Ammon's horn (tissue), 1 donor: ENCODE results near the gene WDR19.
A peak's percentile ranks its signal among the peaks of the same experiment; 100 is the strongest.

Experiments
- DNase-seq: peaks from one replicate; pipeline ENCODE4 v3.0.0-alpha.2; 2016; ENCODE audit warnings: low spot score

WDR19 gene

GRCh38 chr4:39303871-39304270 is 121.5 kb downstream of the WDR19 start:
- no peak for DNase-seq

GRCh38 chr4:39304651-39305050 is 122.3 kb downstream of the WDR19 start:
- no peak for DNase-seq

- no peak for DNase-seq
Observed at GRCh38 chr4:39305912-39306677, 123.8 kb downstream of the WDR19 start.

GRCh38 chr4:39308611-39309010 is 126.3 kb downstream of the WDR19 start:
- no peak for DNase-seq

- no peak for DNase-seq
Observed at GRCh38 chr4:39312816-39313215, 130.5 kb downstream of the WDR19 start.

- no peak for DNase-seq
Observed at GRCh38 chr4:39319676-39320075, 137.3 kb downstream of the WDR19 start.

GRCh38 chr4:39320381-39321115 is 138.2 kb downstream of the WDR19 start:
- DNase-seq: no peak

- no peak for DNase-seq
Observed at GRCh38 chr4:39323821-39324220, 141.5 kb downstream of the WDR19 start.

- peak; percentile 49 for DNase-seq
Observed at GRCh38 chr4:39324446-39324845, 142.1 kb downstream of the WDR19 start.

- DNase-seq: no peak
Observed at GRCh38 chr4:39324897-39325613, 142.7 kb downstream of the WDR19 start.

GRCh38 chr4:39326468-39326977 is 144.2 kb downstream of the WDR19 start:
- no peak for DNase-seq

GRCh38 chr4:39330353-39330752 is 148.0 kb downstream of the WDR19 start:
- no peak for DNase-seq

- no peak for DNase-seq
Observed at GRCh38 chr4:39331191-39331590, 148.9 kb downstream of the WDR19 start.
